ENCODE data around the gene THADA. TPM values are rescaled to one million over a fixed set of nuclear protein-coding genes. Genes with fewer than 3 reads are reported as not detected.

The THADA gene
- total RNA-seq, 1 donor from 2014 or later = 19.4 TPM

DNA sequence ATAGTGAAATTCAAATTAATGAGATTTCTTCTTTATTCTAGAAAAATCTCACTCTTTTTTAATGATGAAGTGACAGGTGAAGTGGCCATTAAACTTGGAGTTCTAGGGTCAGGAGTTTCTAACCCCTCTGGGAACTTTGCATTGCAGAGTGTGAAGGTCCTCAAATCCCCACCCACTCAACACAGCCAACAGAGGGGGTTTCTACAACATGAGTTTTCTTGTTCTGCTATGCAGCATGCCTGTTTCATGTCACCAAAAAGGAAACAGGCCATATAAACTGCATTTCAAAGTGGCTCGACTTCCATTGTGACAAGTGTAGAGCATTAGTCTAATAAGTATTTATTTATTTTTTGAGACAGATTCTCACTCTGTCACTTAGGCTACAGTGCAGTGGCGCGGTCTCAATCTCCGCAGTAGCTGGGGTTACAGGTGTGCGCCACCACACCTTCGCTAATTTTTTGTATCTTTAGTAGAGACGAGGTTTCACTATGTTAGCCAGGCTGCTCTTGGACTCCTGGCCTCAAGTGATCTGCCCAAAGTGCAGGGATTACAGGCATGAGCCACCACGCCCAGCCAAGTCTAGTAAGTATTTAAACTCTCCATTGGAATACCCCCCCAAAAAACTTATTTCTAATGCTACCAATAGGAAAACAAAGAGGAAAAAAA is 223.3 kb downstream of the THADA start:
- Mint-ChIP-seq H3K36me3 (ENCODE audit: low read depth, unreplicated experiment) (no peaks in the 10 kb centered on the region), H3K4me1 (ENCODE audit: unreplicated experiment) (no peaks in the 10 kb centered on the region), H3K27me3 (ENCODE audit: unreplicated experiment) (no peaks in the 10 kb centered on the region), H3K4me3 (ENCODE audit: unreplicated experiment) (no peak overlapping the region), H3K27ac (ENCODE audit: unreplicated experiment) (no peak overlapping the region), H3K9me3 (ENCODE audit: unreplicated experiment) (no peaks in the 10 kb centered on the region)
- no peak for DNase-seq (ENCODE audit: low spot score)
- no peak for TF ChIP-seq CTCF (IDR thresholded peaks at IDR 0.05; ENCODE audit: unreplicated experiment)

DNA sequence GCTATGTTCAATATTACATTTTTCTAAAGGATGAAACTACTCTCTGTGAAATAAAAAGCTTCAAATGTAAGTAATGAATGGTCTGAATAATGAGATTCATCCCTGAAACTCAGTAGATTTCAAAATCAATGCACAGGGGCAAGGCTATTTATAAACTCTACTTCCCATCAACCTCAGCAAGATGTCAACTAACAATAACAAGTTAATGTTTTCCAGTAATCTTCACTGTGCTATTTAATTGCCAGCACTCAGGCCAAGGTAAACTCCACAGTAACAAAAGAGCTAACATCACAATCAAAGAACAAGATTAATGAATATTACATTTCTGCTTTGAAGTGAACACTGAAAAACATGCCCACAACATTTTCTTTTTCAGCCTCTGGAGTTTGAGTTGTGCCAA is 225.1 kb downstream of the THADA start:
- no peak overlapping the region for H3K27ac Mint-ChIP-seq (ENCODE audit: unreplicated experiment)
- no peak for DNase-seq (ENCODE audit: low spot score)
- TF ChIP-seq CTCF (IDR thresholded peaks at IDR 0.05; ENCODE audit: unreplicated experiment) = no peak
- no peak overlapping the region for H3K4me3 Mint-ChIP-seq (ENCODE audit: unreplicated experiment)
- H3K9me3 Mint-ChIP-seq (ENCODE audit: unreplicated experiment) = no peaks in the 10 kb centered on the region
- no peaks in the 10 kb centered on the region for H3K27me3 Mint-ChIP-seq (ENCODE audit: unreplicated experiment)
- no peaks in the 10 kb centered on the region for H3K36me3 Mint-ChIP-seq (ENCODE audit: low read depth, unreplicated experiment)
- no peaks in the 10 kb centered on the region for H3K4me1 Mint-ChIP-seq (ENCODE audit: unreplicated experiment)

- no peak overlapping the region for H3K4me3 Mint-ChIP-seq (ENCODE audit: unreplicated experiment)
- DNase-seq (ENCODE audit: low spot score) = no peak
- H3K9me3 Mint-ChIP-seq (ENCODE audit: unreplicated experiment) = no peaks in the 10 kb centered on the region
- no peaks in the 10 kb centered on the region for H3K36me3 Mint-ChIP-seq (ENCODE audit: low read depth, unreplicated experiment)
- H3K4me1 Mint-ChIP-seq (ENCODE audit: unreplicated experiment) = no peaks in the 10 kb centered on the region
- no peak overlapping the region for H3K27ac Mint-ChIP-seq (ENCODE audit: unreplicated experiment)
- TF ChIP-seq CTCF (IDR thresholded peaks at IDR 0.05; ENCODE audit: unreplicated experiment) = no peak
- no peaks in the 10 kb centered on the region for H3K27me3 Mint-ChIP-seq (ENCODE audit: unreplicated experiment)
These were observed 225.7 kb downstream of the THADA start for GRCh38 chr2:43370146-43370545.

GRCh38 chr2:43368483-43369385 is 227.1 kb downstream of the THADA start:
- H3K4me1 Mint-ChIP-seq (ENCODE audit: unreplicated experiment) = no peaks in the 10 kb centered on the region
- H3K9me3 Mint-ChIP-seq (ENCODE audit: unreplicated experiment) = no peaks in the 10 kb centered on the region
- no peak for DNase-seq (ENCODE audit: low spot score)
- H3K4me3 Mint-ChIP-seq (ENCODE audit: unreplicated experiment) = no peak overlapping the region
- no peak overlapping the region for H3K27ac Mint-ChIP-seq (ENCODE audit: unreplicated experiment)
- no peak for TF ChIP-seq CTCF (IDR thresholded peaks at IDR 0.05; ENCODE audit: unreplicated experiment)
- H3K27me3 Mint-ChIP-seq (ENCODE audit: unreplicated experiment) = no peaks in the 10 kb centered on the region
- H3K36me3 Mint-ChIP-seq (ENCODE audit: low read depth, unreplicated experiment) = no peaks in the 10 kb centered on the region
